MM.1S (cell line): ENCODE data around the gene ZNF416.

Experiments used
- CTCF ChIP-seq: fragments of 300-600 bp; sonication (generic); IDR thresholded peaks from 2 replicates; pipeline ENCODE4 v1.5.1; 2016; ENCODE audit warnings: antibody characterized with exemption, low read length, mixed read lengths
- EZH2phosphoT487 ChIP-seq: fragments of 300-600 bp; sonication (generic); IDR thresholded peaks from 2 replicates; pipeline ENCODE4 v1.6.1; 2018; ENCODE audit warnings: antibody characterized with exemption, low read length

DNA sequence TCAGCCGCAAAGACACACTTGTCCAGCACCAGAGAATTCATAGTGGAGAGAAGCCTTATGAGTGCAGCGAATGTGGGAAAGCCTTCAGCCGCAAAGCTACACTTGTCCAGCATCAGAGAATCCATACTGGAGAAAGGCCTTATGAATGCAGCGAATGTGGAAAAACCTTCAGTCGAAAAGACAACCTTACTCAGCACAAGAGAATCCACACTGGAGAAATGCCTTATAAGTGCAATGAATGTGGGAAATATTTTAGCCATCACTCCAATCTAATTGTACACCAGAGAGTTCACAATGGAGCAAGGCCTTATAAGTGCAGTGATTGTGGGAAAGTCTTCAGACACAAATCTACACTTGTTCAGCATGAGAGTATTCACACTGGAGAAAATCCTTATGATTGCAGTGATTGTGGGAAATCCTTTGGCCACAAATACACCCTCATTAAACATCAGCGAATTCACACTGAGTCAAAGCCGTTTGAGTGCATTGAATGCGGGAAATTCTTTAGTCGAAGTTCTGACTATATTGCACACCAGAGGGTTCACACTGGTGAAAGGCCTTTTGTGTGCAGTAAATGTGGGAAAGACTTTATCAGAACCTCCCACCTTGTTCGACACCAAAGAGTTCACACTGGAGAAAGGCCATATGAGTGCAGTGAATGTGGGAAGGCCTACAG, 42.1 kb upstream of the ZNF416 start:
- no peak for TF ChIP-seq CTCF
- no peak for TF ChIP-seq EZH2phosphoT487
